NCI-H1694 treated with DMSO at 0.1 percent for 48 hours (cell line): ENCODE measurements around the gene TOMM34.

ENCODE experiments used
- DNase-seq: peaks from one replicate; lab custom pipeline; 2025; lab: John Stamatoyannopoulos, UW

Gene TOMM34

GRCh38 chr20:44962483-44962882 is 2.3 kb upstream of the TOMM34 start:
- DNase-seq, result no peak

GRCh38 chr20:44961870-44962267 is 1.7 kb upstream of the TOMM34 start:
- no peak for DNase-seq

GRCh38 chr20:44961011-44961869 is 1.0 kb upstream of the TOMM34 start:
- DNase-seq, result no peak

GRCh38 chr20:44959638-44960102 is 527 bp downstream of the TOMM34 start:
- no peak for DNase-seq

- DNase-seq, result no peak
Observed at GRCh38 chr20:44959082-44959637, 1.0 kb downstream of the TOMM34 start.

GRCh38 chr20:44958276-44958675 is 1.9 kb downstream of the TOMM34 start:
- DNase-seq, result no peak

- no peak for DNase-seq
Observed at GRCh38 chr20:44956410-44956809, 3.8 kb downstream of the TOMM34 start.

- no peak for DNase-seq
Observed at GRCh38 chr20:44955270-44955669, 4.9 kb downstream of the TOMM34 start.

GRCh38 chr20:44954211-44954610 is 6.0 kb downstream of the TOMM34 start:
- DNase-seq, result no peak

- DNase-seq, result no peak
Observed at GRCh38 chr20:44952731-44953130, 7.5 kb downstream of the TOMM34 start.

- DNase-seq, result no peak
Observed at GRCh38 chr20:44950368-44950767, 9.8 kb downstream of the TOMM34 start.

- no peak for DNase-seq
Observed at GRCh38 chr20:44948513-44948912, 11.7 kb downstream of the TOMM34 start.

GRCh38 chr20:44948107-44948506 is 12.1 kb downstream of the TOMM34 start:
- no peak for DNase-seq

- no peak for DNase-seq
Observed at GRCh38 chr20:44946271-44946852, 13.8 kb downstream of the TOMM34 start.

GRCh38 chr20:44945261-44945660 is 14.9 kb downstream of the TOMM34 start:
- no peak for DNase-seq

GRCh38 chr20:44943828-44944227 is 16.4 kb downstream of the TOMM34 start:
- no peak for DNase-seq

- DNase-seq, result no peak
Observed at GRCh38 chr20:44942264-44942973, 17.8 kb downstream of the TOMM34 start.

GRCh38 chr20:44941120-44941691 is 19.0 kb downstream of the TOMM34 start:
- no peak for DNase-seq

- no peak for DNase-seq
Observed at GRCh38 chr20:44938637-44939036, 21.6 kb downstream of the TOMM34 start.

- DNase-seq, result no peak
Observed at GRCh38 chr20:44936510-44936909, 23.7 kb downstream of the TOMM34 start.

GRCh38 chr20:44932916-44933315 is 27.3 kb downstream of the TOMM34 start:
- DNase-seq, result no peak

- DNase-seq, result no peak
Observed at GRCh38 chr20:44931911-44932310, 28.3 kb downstream of the TOMM34 start.
